H1 (cell line): ENCODE results near the gene SPINK1. TPM values are rescaled to one million over a fixed set of nuclear protein-coding genes. Genes with fewer than 3 reads are reported as not detected.

Experiments
- ATF2 ChIP-seq: IDR thresholded peaks from 2 replicates; pipeline ENCODE4 v1.6.1; 2012; ENCODE audit warnings: low read length, inconsistent platforms
- GABPA ChIP-seq: IDR thresholded peaks from 2 replicates; pipeline ENCODE4 v1.6.1; 2011; ENCODE audit warnings: mild to moderate bottlenecking, low read length, moderate library complexity, borderline replicate concordance; ENCODE audit not compliant: insufficient read depth
- JUN ChIP-seq: IDR thresholded peaks from 2 replicates; pipeline ENCODE4 v1.6.1; 2011; ENCODE audit warnings: low read depth, mild to moderate bottlenecking, improper control_type of control experiment, low read length
- POLR2AphosphoS5 ChIP-seq: IDR thresholded peaks from 2 replicates; pipeline ENCODE4 v1.6.1; 2011; ENCODE audit warnings: low read depth, low read length
- RXRA ChIP-seq: IDR thresholded peaks from 2 replicates; pipeline ENCODE4 v1.6.1; 2011; ENCODE audit warnings: low read depth, mild to moderate bottlenecking, low read length, moderate library complexity; ENCODE audit not compliant: insufficient read depth
- SRF ChIP-seq: IDR thresholded peaks from 2 replicates; pipeline ENCODE4 v1.6.1; 2011; ENCODE audit warnings: mild to moderate bottlenecking, low read depth, low read length, moderate library complexity
- SUZ12 ChIP-seq: fragments of 200-600 bp; sonication (generic); IDR thresholded peaks from 2 replicates; pipeline ENCODE4 v1.6.1; 2012; ENCODE audit warnings: mild to moderate bottlenecking, inconsistent platforms, low read length, moderate library complexity, mixed read lengths
- TAF7 ChIP-seq: optimal IDR thresholded peaks from 2 replicates; pipeline ENCODE3; 2011; ENCODE audit warnings: low read depth, mild to moderate bottlenecking, inconsistent platforms, low read length, moderate library complexity, borderline replicate concordance
- polyA plus RNA-seq, 7 experiments: library from polyadenylated mRNA; depleted of rRNA in 3 of 7; stranded (reverse) in 5 of 7; unstranded in 2 of 7; fragments of >200 nt in 5 of 7; fragments of 200-250 nt in 2 of 7; gene quantifications; 1 replicate in 5 of 7; 2 replicates in 1 of 7; 4 replicates in 1 of 7; pipeline versions ENCODE4 v1.2.1 to v1.2.3, GENCODE V29; 2011 to 2013; ENCODE audit warnings: missing spikeins in 2 of 7, mixed read lengths in 2 of 7
- total RNA-seq: library from RNA; stranded (reverse); fragmentation: NEBNext Ultra II Directional; extraction: Animal tissue kit (Norgen Biotek cat#: 25700); gene quantifications from 2 replicates; pipeline ENCODE4 v1.2.1, GENCODE V29; 2021
- TF ChIP-seq, protein P1 (sequence below): IDR thresholded peaks from 2 replicates; pipeline ENCODE4 v1.6.1; 2011; ENCODE audit warnings: low read length, improper control_type of control experiment

The SPINK1 gene
- total and polyA plus RNA-seq, 2 of the 8 experiments (the other 6 are each of a cell fraction or from before 2014, with no cell fraction given) = 0.48 to 1.3 TPM

DNA sequence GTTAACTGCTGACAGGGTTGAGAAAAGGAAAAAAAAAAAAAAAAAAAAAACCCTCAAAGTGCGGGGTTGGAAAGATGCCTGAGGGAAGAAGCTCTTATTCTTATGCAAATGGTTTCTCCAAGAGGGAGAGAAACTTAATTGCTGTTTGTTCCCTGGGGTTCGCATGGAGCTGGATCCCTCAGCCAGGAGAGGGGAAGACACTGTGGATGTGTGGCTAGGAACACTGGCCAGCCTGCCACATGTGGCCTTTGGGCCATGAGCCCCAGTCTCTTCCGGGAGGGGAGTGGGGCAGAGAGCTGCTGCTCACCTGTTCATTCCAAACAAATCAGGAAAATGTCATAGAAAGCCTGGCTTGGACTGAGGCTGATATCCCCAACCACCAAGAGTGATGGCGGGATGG is 37.6 kb upstream of the SPINK1 start (continued):
- TF ChIP-seq ATF2 (no peak), JUN (no peak), GABPA (no peak), TAF7 (peak; percentile 80), RXRA (no peak), POLR2AphosphoS5 (peak; percentile 95), SUZ12 (no peak), SRF (no peak)
- TF ChIP-seq, protein P1, sequence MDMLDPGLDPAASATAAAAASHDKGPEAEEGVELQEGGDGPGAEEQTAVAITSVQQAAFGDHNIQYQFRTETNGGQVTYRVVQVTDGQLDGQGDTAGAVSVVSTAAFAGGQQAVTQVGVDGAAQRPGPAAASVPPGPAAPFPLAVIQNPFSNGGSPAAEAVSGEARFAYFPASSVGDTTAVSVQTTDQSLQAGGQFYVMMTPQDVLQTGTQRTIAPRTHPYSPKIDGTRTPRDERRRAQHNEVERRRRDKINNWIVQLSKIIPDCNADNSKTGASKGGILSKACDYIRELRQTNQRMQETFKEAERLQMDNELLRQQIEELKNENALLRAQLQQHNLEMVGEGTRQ = no peak
